Keratinocyte (primary cell): ENCODE results near the gene ZNF23.

Source experiments
- EZH2 ChIP-seq: IDR thresholded peaks from one replicate; pipeline ENCODE4 v1.6.1; 2012; ENCODE audit warnings: inconsistent platforms, mild to moderate bottlenecking, low read length, moderate library complexity
- TF ChIP-seq, protein P1 (sequence below), 3 experiments: IDR thresholded peaks in 1 of 3; conservative IDR thresholded peaks in 1 of 3; optimal IDR thresholded peaks in 1 of 3; 2 replicates in 2 of 3; 3 replicates in 1 of 3; pipeline versions ENCODE3 to v1.5.1; 2011; ENCODE audit warnings: low read length in 3 of 3, mild to moderate bottlenecking in 3 of 3, moderate library complexity in 2 of 3, control low read depth in 1 of 3, inconsistent platforms in 1 of 3; ENCODE audit not compliant: insufficient read depth in 2 of 3; ENCODE audit errors: extremely low read depth in 1 of 3

DNA sequence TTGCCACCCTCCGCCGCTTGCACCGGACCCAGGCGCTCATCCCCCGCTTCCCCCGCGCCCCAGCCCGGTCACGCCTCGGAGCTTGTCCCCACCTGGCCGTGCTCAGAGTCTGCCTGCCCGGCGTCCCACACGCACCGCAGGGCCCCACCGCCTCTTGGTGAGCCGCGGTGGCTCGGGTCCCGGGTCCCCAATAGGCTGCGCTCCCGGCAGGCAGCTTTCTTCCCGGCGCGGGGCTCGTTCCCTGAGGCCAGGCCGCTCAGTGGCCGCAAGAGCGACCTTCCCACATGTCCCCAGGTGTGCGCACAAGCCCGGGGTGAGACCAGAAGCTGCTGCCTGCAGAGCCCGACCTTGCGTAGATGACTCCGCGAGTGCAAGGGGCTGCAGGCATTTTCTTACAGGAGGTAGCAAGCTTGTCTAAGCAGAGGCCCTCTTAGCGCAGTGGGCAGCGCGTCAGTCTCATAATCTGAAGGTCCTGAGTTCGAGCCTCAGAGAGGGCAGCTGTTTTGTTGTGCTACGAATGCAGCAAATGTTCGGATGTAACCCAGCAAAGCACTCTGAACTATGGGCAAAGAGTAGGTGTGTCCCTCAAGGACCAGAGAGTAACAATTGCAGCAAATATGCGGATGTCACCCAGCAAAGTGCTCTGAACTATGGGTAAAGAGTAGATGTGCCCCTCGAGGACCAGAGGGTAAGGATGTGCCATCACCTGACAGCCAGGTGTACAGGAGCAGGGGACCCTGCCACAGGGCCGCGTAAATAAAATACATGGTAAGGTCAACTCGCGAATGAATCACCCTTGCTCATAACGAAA is 35.8 kb downstream of the ZNF23 start:
- TF ChIP-seq, protein P1, sequence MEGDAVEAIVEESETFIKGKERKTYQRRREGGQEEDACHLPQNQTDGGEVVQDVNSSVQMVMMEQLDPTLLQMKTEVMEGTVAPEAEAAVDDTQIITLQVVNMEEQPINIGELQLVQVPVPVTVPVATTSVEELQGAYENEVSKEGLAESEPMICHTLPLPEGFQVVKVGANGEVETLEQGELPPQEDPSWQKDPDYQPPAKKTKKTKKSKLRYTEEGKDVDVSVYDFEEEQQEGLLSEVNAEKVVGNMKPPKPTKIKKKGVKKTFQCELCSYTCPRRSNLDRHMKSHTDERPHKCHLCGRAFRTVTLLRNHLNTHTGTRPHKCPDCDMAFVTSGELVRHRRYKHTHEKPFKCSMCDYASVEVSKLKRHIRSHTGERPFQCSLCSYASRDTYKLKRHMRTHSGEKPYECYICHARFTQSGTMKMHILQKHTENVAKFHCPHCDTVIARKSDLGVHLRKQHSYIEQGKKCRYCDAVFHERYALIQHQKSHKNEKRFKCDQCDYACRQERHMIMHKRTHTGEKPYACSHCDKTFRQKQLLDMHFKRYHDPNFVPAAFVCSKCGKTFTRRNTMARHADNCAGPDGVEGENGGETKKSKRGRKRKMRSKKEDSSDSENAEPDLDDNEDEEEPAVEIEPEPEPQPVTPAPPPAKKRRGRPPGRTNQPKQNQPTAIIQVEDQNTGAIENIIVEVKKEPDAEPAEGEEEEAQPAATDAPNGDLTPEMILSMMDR (optimal IDR thresholded peaks at IDR 0.05 in 1 of 3, IDR thresholded peaks at IDR 0.05 in 1 of 3, conservative IDR thresholded peaks at IDR 0.05 in 1 of 3; ENCODE audit: extremely low read depth in 1 of 3, insufficient read depth in 2 of 3, low read length in 3 of 3), result no peak
- no peak for TF ChIP-seq EZH2
